ENCODE results near the gene TYRO3.

Gene TYRO3

DNA sequence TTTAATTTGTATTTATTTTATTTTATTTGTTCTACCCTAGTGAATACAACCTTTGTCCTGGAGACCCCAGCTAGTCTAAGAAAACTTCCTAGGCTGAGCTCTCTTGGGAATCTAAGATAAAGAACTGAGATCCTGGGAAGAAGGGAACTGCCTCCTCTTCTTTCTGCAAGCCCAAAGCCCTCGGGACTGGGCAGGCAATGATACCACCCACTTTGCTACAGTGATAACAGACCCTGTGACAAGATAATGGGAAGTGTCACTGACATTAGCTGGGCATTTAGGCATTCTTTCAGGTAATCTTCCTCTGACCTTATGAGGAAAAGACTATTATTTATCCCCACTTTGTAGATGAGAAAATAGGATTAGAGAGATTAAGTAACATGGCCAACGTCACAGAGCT lies 15.1 kb downstream of the TYRO3 start:
- H3K9ac ChIP-seq (ENCODE audit: low read length), result no peak overlapping the region
- H3K27me3 ChIP-seq (ENCODE audit: insufficient read depth, low read length, poor library complexity), result no peaks in the 10 kb centered on the region
- H2BK5ac ChIP-seq (ENCODE audit: low read length), result no peak overlapping the region
- H3K4me3 ChIP-seq (ENCODE audit: low read length), result no peak overlapping the region
- H3K27ac ChIP-seq (ENCODE audit: low read depth, low read length), result no peak overlapping the region
- no peaks in the 10 kb centered on the region for H3K79me1 ChIP-seq (ENCODE audit: low read length)
- peaks cover 2% of the 10 kb centered on the region for H3K4me1 ChIP-seq (ENCODE audit: control insufficient read depth, low read depth, low read length)
- H3K18ac ChIP-seq (ENCODE audit: low read length), result no peak overlapping the region
- H3K36me3 ChIP-seq (ENCODE audit: control insufficient read depth, insufficient read depth, low read length), result peaks cover 18% of the 10 kb centered on the region
- WGBS (ENCODE audit: extremely low coverage, insufficient coverage, low lambda C conversion rate), result no CpG with 5 or more reads among the region's 2 CpGs
- H2AK5ac ChIP-seq (ENCODE audit: low read length), result no peak overlapping the region
- no peak overlapping the region for H4K8ac ChIP-seq (ENCODE audit: low read depth, low read length)
- H3K23ac ChIP-seq (ENCODE audit: low read length), result no peak overlapping the region
- no peaks in the 10 kb centered on the region for H3K79me2 ChIP-seq (ENCODE audit: control insufficient read depth, insufficient read depth, low read length)
- H3K4ac ChIP-seq (ENCODE audit: low read depth, low read length), result no peak overlapping the region
- H2BK120ac ChIP-seq (ENCODE audit: low read depth, low read length), result no peak overlapping the region
- H4K5ac ChIP-seq (ENCODE audit: low read length), result no peak overlapping the region
- H3K4me2 ChIP-seq (ENCODE audit: low read length), result no peak overlapping the region
- peak; percentile 83 for DNase-seq
- H3K56ac ChIP-seq (ENCODE audit: low read length), result no peak overlapping the region
- no peak overlapping the region for H2BK15ac ChIP-seq (replicated peaks; ENCODE audit: low read depth)

DNA sequence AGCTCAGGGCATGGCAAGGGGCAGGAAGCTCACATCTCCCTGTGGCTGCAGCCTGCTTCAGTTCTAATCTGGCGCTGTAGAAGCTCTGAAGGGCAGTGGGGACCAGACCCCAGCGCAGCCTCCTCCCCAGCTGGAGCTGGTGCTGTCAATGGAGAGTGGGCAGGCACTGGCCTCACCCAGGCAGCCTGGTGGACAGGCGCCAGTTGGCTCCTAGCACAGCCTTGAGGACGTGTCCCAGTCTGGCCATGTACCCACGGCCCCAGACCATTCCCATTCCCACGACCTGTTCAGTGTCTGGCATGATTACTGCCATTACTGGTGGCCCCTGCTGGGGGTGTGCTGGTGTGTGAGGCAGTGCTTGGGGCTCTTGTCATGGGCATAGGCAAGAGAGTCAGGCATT lies 16.3 kb downstream of the TYRO3 start:
- H3K27ac ChIP-seq (ENCODE audit: low read depth, low read length), result no peak overlapping the region
- H3K56ac ChIP-seq (ENCODE audit: low read length), result peak overlapping the region; percentile 5
- H2AK5ac ChIP-seq (ENCODE audit: low read length), result no peak overlapping the region
- no peaks in the 10 kb centered on the region for H3K79me1 ChIP-seq (ENCODE audit: low read length)
- H3K4me2 ChIP-seq (ENCODE audit: low read length), result no peak overlapping the region
- H3K4me3 ChIP-seq (ENCODE audit: low read length), result no peak overlapping the region
- WGBS (ENCODE audit: extremely low coverage, insufficient coverage, low lambda C conversion rate), result no CpG with 5 or more reads among the region's 6 CpGs
- no peak overlapping the region for H2BK120ac ChIP-seq (ENCODE audit: low read depth, low read length)
- no peak overlapping the region for H2BK5ac ChIP-seq (ENCODE audit: low read length)
- H4K5ac ChIP-seq (ENCODE audit: low read length), result no peak overlapping the region
- no peaks in the 10 kb centered on the region for H3K27me3 ChIP-seq (ENCODE audit: insufficient read depth, low read length, poor library complexity)
- H3K4me1 ChIP-seq (ENCODE audit: control insufficient read depth, low read depth, low read length), result peaks cover 2% of the 10 kb centered on the region
- H4K8ac ChIP-seq (ENCODE audit: low read depth, low read length), result no peak overlapping the region
- no peak overlapping the region for H2BK15ac ChIP-seq (replicated peaks; ENCODE audit: low read depth)
- no peak for DNase-seq
- H3K36me3 ChIP-seq (ENCODE audit: control insufficient read depth, insufficient read depth, low read length), result peaks cover 18% of the 10 kb centered on the region
- no peak overlapping the region for H3K18ac ChIP-seq (ENCODE audit: low read length)
- H3K79me2 ChIP-seq (ENCODE audit: control insufficient read depth, insufficient read depth, low read length), result no peaks in the 10 kb centered on the region
- H3K23ac ChIP-seq (ENCODE audit: low read length), result no peak overlapping the region
- no peak overlapping the region for H3K9ac ChIP-seq (ENCODE audit: low read length)
- H3K4ac ChIP-seq (ENCODE audit: low read depth, low read length), result no peak overlapping the region

DNA sequence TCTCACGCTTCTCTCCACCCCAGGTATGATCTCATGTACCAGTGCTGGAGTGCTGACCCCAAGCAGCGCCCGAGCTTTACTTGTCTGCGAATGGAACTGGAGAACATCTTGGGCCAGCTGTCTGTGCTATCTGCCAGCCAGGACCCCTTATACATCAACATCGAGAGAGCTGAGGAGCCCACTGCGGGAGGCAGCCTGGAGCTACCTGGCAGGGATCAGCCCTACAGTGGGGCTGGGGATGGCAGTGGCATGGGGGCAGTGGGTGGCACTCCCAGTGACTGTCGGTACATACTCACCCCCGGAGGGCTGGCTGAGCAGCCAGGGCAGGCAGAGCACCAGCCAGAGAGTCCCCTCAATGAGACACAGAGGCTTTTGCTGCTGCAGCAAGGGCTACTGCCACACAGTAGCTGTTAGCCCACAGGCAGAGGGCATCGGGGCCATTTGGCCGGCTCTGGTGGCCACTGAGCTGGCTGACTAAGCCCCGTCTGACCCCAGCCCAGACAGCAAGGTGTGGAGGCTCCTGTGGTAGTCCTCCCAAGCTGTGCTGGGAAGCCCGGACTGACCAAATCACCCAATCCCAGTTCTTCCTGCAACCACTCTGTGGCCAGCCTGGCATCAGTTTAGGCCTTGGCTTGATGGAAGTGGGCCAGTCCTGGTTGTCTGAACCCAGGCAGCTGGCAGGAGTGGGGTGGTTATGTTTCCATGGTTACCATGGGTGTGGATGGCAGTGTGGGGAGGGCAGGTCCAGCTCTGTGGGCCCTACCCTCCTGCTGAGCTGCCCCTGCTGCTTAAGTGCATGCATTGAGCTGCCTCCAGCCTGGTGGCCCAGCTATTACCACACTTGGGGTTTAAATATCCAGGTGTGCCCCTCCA lies 19.1 kb downstream of the TYRO3 start:
- no peak for DNase-seq

DNA sequence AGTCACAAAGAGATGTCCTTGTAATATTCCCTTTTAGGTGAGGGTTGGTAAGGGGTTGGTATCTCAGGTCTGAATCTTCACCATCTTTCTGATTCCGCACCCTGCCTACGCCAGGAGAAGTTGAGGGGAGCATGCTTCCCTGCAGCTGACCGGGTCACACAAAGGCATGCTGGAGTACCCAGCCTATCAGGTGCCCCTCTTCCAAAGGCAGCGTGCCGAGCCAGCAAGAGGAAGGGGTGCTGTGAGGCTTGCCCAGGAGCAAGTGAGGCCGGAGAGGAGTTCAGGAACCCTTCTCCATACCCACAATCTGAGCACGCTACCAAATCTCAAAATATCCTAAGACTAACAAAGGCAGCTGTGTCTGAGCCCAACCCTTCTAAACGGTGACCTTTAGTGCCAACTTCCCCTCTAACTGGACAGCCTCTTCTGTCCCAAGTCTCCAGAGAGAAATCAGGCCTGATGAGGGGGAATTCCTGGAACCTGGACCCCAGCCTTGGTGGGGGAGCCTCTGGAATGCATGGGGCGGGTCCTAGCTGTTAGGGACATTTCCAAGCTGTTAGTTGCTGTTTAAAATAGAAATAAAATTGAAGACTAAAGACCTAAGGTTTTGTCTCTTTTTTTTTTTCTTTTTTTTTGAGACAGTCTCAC lies 19.8 kb downstream of the TYRO3 start:
- no peak overlapping the region for H2BK120ac ChIP-seq (ENCODE audit: low read depth, low read length)
- H2AK5ac ChIP-seq (ENCODE audit: low read length), result no peak overlapping the region
- H3K4me1 ChIP-seq (ENCODE audit: control insufficient read depth, low read depth, low read length), result peaks cover under 1% of the 10 kb centered on the region
- WGBS (ENCODE audit: extremely low coverage, insufficient coverage, low lambda C conversion rate), result no CpG with 5 or more reads among the region's 9 CpGs
- H3K79me2 ChIP-seq (ENCODE audit: control insufficient read depth, insufficient read depth, low read length), result no peaks in the 10 kb centered on the region
- H2BK5ac ChIP-seq (ENCODE audit: low read length), result no peak overlapping the region
- no peak overlapping the region for H3K23ac ChIP-seq (ENCODE audit: low read length)
- H3K18ac ChIP-seq (ENCODE audit: low read length), result no peak overlapping the region
- no peak overlapping the region for H4K5ac ChIP-seq (ENCODE audit: low read length)
- H3K79me1 ChIP-seq (ENCODE audit: low read length), result no peaks in the 10 kb centered on the region
- no peak overlapping the region for H3K9ac ChIP-seq (ENCODE audit: low read length)
- DNase-seq, result no peak
- H3K4ac ChIP-seq (ENCODE audit: low read depth, low read length), result no peak overlapping the region
- no peak overlapping the region for H3K27ac ChIP-seq (ENCODE audit: low read depth, low read length)
- H3K56ac ChIP-seq (ENCODE audit: low read length), result no peak overlapping the region
- peaks cover under 1% of the 10 kb centered on the region for H3K36me3 ChIP-seq (ENCODE audit: control insufficient read depth, insufficient read depth, low read length)
- H4K8ac ChIP-seq (ENCODE audit: low read depth, low read length), result no peak overlapping the region
- H3K4me3 ChIP-seq (ENCODE audit: low read length), result no peak overlapping the region
- H3K4me2 ChIP-seq (ENCODE audit: low read length), result no peak overlapping the region
- H3K27me3 ChIP-seq (ENCODE audit: insufficient read depth, low read length, poor library complexity), result no peaks in the 10 kb centered on the region
- no peak overlapping the region for H2BK15ac ChIP-seq (replicated peaks; ENCODE audit: low read depth)

More for the DNA sequence above, 19.1 kb downstream of the TYRO3 start:
- H3K4me2 ChIP-seq (ENCODE audit: low read length), result no peak overlapping the region
- H3K4me1 ChIP-seq (ENCODE audit: control insufficient read depth, low read depth, low read length), result peaks cover 2% of the 10 kb centered on the region
- H3K56ac ChIP-seq (ENCODE audit: low read length), result no peak overlapping the region
- H3K79me2 ChIP-seq (ENCODE audit: control insufficient read depth, insufficient read depth, low read length), result no peaks in the 10 kb centered on the region
- H3K79me1 ChIP-seq (ENCODE audit: low read length), result no peaks in the 10 kb centered on the region
- H3K18ac ChIP-seq (ENCODE audit: low read length), result no peak overlapping the region
- no peak overlapping the region for H2BK120ac ChIP-seq (ENCODE audit: low read depth, low read length)
- no peak overlapping the region for H2BK15ac ChIP-seq (replicated peaks; ENCODE audit: low read depth)
- no peak overlapping the region for H3K27ac ChIP-seq (ENCODE audit: low read depth, low read length)
- no peak overlapping the region for H3K23ac ChIP-seq (ENCODE audit: low read length)
- no peak overlapping the region for H4K5ac ChIP-seq (ENCODE audit: low read length)
- H3K4ac ChIP-seq (ENCODE audit: low read depth, low read length), result no peak overlapping the region
- H3K27me3 ChIP-seq (ENCODE audit: insufficient read depth, low read length, poor library complexity), result no peaks in the 10 kb centered on the region
- H3K36me3 ChIP-seq (ENCODE audit: control insufficient read depth, insufficient read depth, low read length), result peaks cover 8% of the 10 kb centered on the region
- no peak overlapping the region for H4K8ac ChIP-seq (ENCODE audit: low read depth, low read length)
- WGBS (ENCODE audit: extremely low coverage, insufficient coverage, low lambda C conversion rate), result no CpG with 5 or more reads among the region's 12 CpGs
- no peak overlapping the region for H2BK5ac ChIP-seq (ENCODE audit: low read length)
- no peak overlapping the region for H3K4me3 ChIP-seq (ENCODE audit: low read length)
- H3K9ac ChIP-seq (ENCODE audit: low read length), result no peak overlapping the region
- H2AK5ac ChIP-seq (ENCODE audit: low read length), result no peak overlapping the region

DNA sequence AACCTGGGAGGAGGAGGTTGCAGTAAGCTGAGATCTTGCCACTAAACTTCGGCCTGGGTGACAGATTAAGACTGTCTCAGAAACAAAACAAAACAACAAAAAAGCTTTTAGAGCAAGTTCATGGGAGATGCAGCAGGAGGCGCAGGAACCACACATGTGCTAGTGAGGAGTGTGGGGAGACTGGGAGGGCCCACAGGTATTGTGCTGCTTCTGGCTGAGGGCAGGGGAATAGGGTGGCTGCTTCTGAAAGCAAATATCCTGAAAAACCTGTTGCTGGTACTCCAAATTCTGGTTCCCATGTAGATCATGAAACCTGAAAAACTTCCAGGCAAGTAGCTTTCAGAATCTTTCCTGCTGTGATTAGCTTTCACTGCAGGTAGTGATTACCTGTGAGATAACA lies 22.1 kb downstream of the TYRO3 start:
- H3K4me3 ChIP-seq (ENCODE audit: low read length), result no peak overlapping the region
- no peak overlapping the region for H4K5ac ChIP-seq (ENCODE audit: low read length)
- H3K23ac ChIP-seq (ENCODE audit: low read length), result no peak overlapping the region
- no peaks in the 10 kb centered on the region for H3K36me3 ChIP-seq (ENCODE audit: control insufficient read depth, insufficient read depth, low read length)
- no peak overlapping the region for H2BK15ac ChIP-seq (replicated peaks; ENCODE audit: low read depth)
- no peak overlapping the region for H2BK120ac ChIP-seq (ENCODE audit: low read depth, low read length)
- no CpG with 5 or more reads among the region's 2 CpGs for WGBS (ENCODE audit: extremely low coverage, insufficient coverage, low lambda C conversion rate)
- H3K4ac ChIP-seq (ENCODE audit: low read depth, low read length), result no peak overlapping the region
- H3K27me3 ChIP-seq (ENCODE audit: insufficient read depth, low read length, poor library complexity), result no peaks in the 10 kb centered on the region
- H3K4me1 ChIP-seq (ENCODE audit: control insufficient read depth, low read depth, low read length), result no peaks in the 10 kb centered on the region
- H3K79me2 ChIP-seq (ENCODE audit: control insufficient read depth, insufficient read depth, low read length), result no peaks in the 10 kb centered on the region
- no peaks in the 10 kb centered on the region for H3K79me1 ChIP-seq (ENCODE audit: low read length)
- no peak overlapping the region for H3K9ac ChIP-seq (ENCODE audit: low read length)
- no peak overlapping the region for H3K18ac ChIP-seq (ENCODE audit: low read length)
- peak; percentile 87 for DNase-seq
- no peak overlapping the region for H3K4me2 ChIP-seq (ENCODE audit: low read length)
- H3K27ac ChIP-seq (ENCODE audit: low read depth, low read length), result no peak overlapping the region
- H2BK5ac ChIP-seq (ENCODE audit: low read length), result no peak overlapping the region
- no peak overlapping the region for H3K56ac ChIP-seq (ENCODE audit: low read length)
- no peak overlapping the region for H2AK5ac ChIP-seq (ENCODE audit: low read length)
- no peak overlapping the region for H4K8ac ChIP-seq (ENCODE audit: low read depth, low read length)

Measured in mesendoderm (in vitro differentiated cells).